ENCODE results near the gene OLFML3. TPM values are rescaled to one million over a fixed set of nuclear protein-coding genes. Genes with fewer than 3 reads are reported as not detected.

The OLFML3 gene
- total and polyA plus RNA-seq, 4 donors = 9.7 to 108 (median 19.5) TPM

- no peaks in the 10 kb centered on the region for H3K9me3 ChIP-seq (ENCODE audit: control insufficient read depth in 4 of 4, insufficient read depth in 3 of 4, low read length in 3 of 4)
- no peak for DNase-seq
- 86% methylated on average over 6 of the region's 6 CpGs for WGBS, 2 donors
- no peak for TF ChIP-seq CTCF (IDR thresholded peaks at IDR 0.05; ENCODE audit: control extremely low read depth, extremely low read depth)
- no peak for ATAC-seq (ENCODE audit: insufficient read depth, low FRiP score)
- no peaks in the 10 kb centered on the region for H3K27me3 ChIP-seq (ENCODE audit: control insufficient read depth in 3 of 3, insufficient read depth in 3 of 3, low read length in 2 of 3)
- H3K9ac ChIP-seq (ENCODE audit: insufficient read depth in 1 of 2, low read length in 2 of 2) = no peak overlapping the region
- no peak overlapping the region for H3K27ac ChIP-seq (ENCODE audit: low read depth in 1 of 2, low read length in 1 of 2)
- no peaks in the 10 kb centered on the region for H3K36me3 ChIP-seq (ENCODE audit: control insufficient read depth in 4 of 4, insufficient read depth in 4 of 4, low read length in 4 of 4)
- peaks cover 0 to 35% (median 21%) of the 10 kb centered on the region in 5 donors for H3K4me1 ChIP-seq (ENCODE audit: control insufficient read depth in 5 of 5, insufficient read depth in 5 of 5, low read length in 5 of 5)
- H3K4me3 ChIP-seq = no peak overlapping the region
These were observed 7.5 kb downstream of the OLFML3 start for GRCh38 chr1:113986802-113987201.

GRCh38 chr1:113987259-113987658, 8.0 kb downstream of the OLFML3 start:
- no peak for ATAC-seq (ENCODE audit: insufficient read depth, low FRiP score)
- Histone ChIP-seq H3K9ac (ENCODE audit: insufficient read depth in 1 of 2, low read length in 2 of 2) (no peak overlapping the region), H3K4me1 (ENCODE audit: control insufficient read depth in 5 of 5, insufficient read depth in 5 of 5, low read length in 5 of 5) (peaks cover 0 to 30% (median 20%) of the 10 kb centered on the region in 5 donors), H3K4me3 (no peak overlapping the region), H3K9me3 (ENCODE audit: control insufficient read depth in 4 of 4, insufficient read depth in 3 of 4, low read length in 3 of 4) (no peaks in the 10 kb centered on the region), H3K27me3 (ENCODE audit: control insufficient read depth in 3 of 3, insufficient read depth in 3 of 3, low read length in 2 of 3) (no peaks in the 10 kb centered on the region), H3K27ac (ENCODE audit: low read depth in 1 of 2, low read length in 1 of 2) (no peak overlapping the region), H3K36me3 (ENCODE audit: control insufficient read depth in 4 of 4, insufficient read depth in 4 of 4, low read length in 4 of 4) (no peaks in the 10 kb centered on the region)
- no peak for DNase-seq
- no peak for TF ChIP-seq CTCF (IDR thresholded peaks at IDR 0.05; ENCODE audit: control extremely low read depth, extremely low read depth)
- WGBS, 2 donors = 72 to 76% methylated on average over 5 of the region's 5 CpGs

GRCh38 chr1:113990530-113990929, 11.3 kb downstream of the OLFML3 start:
- no peak for TF ChIP-seq CTCF (IDR thresholded peaks at IDR 0.05; ENCODE audit: control extremely low read depth, extremely low read depth)
- Histone ChIP-seq H3K27me3 (ENCODE audit: control insufficient read depth in 3 of 3, insufficient read depth in 3 of 3, low read length in 2 of 3) (no peaks in the 10 kb centered on the region), H3K9me3 (ENCODE audit: control insufficient read depth in 4 of 4, insufficient read depth in 3 of 4, low read length in 3 of 4) (peaks cover 0 to 12% (median 4%) of the 10 kb centered on the region in 4 donors), H3K9ac (ENCODE audit: insufficient read depth in 1 of 2, low read length in 2 of 2) (no peak overlapping the region), H3K4me3 (no peak overlapping the region), H3K27ac (ENCODE audit: low read depth in 1 of 2, low read length in 1 of 2) (no peak overlapping the region), H3K36me3 (ENCODE audit: control insufficient read depth in 4 of 4, insufficient read depth in 4 of 4, low read length in 4 of 4) (no peaks in the 10 kb centered on the region), H3K4me1 (ENCODE audit: control insufficient read depth in 5 of 5, insufficient read depth in 5 of 5, low read length in 5 of 5) (no peaks in the 10 kb centered on the region)
- no peak for ATAC-seq (ENCODE audit: insufficient read depth, low FRiP score)
- WGBS, 2 donors = 50 to 62% methylated on average over 2 of the region's 2 CpGs
- DNase-seq = no peak

- peaks cover 0 to 13% (median 4%) of the 10 kb centered on the region in 4 donors for H3K9me3 ChIP-seq (ENCODE audit: control insufficient read depth in 4 of 4, insufficient read depth in 3 of 4, low read length in 3 of 4)
- H3K4me1 ChIP-seq (ENCODE audit: control insufficient read depth in 5 of 5, insufficient read depth in 5 of 5, low read length in 5 of 5) = no peaks in the 10 kb centered on the region
- H3K9ac ChIP-seq (ENCODE audit: insufficient read depth in 1 of 2, low read length in 2 of 2) = no peak overlapping the region
- ATAC-seq (ENCODE audit: insufficient read depth, low FRiP score) (no peak), DNase-seq (no peak)
- no peak overlapping the region for H3K4me3 ChIP-seq
- no peak overlapping the region for H3K27ac ChIP-seq (ENCODE audit: low read depth in 1 of 2, low read length in 1 of 2)
- no peak for TF ChIP-seq CTCF (IDR thresholded peaks at IDR 0.05; ENCODE audit: control extremely low read depth, extremely low read depth)
- no peaks in the 10 kb centered on the region for H3K27me3 ChIP-seq (ENCODE audit: control insufficient read depth in 3 of 3, insufficient read depth in 3 of 3, low read length in 2 of 3)
- WGBS, 2 donors = 79 to 88% methylated on average over 4 of the region's 4 CpGs
- no peaks in the 10 kb centered on the region for H3K36me3 ChIP-seq (ENCODE audit: control insufficient read depth in 4 of 4, insufficient read depth in 4 of 4, low read length in 4 of 4)
These were observed 11.7 kb downstream of the OLFML3 start for GRCh38 chr1:113990961-113991360.
